ENCODE data around the gene NTSR1. TPM values are rescaled to one million over a fixed set of nuclear protein-coding genes. Genes with fewer than 3 reads are reported as not detected.

Gene NTSR1
- total and polyA plus RNA-seq, 2 of the 13 experiments (the other 11 are each of a cell fraction or from before 2014, with no cell fraction given): 0.09 to 0.12 TPM

- DNase-seq (ENCODE audit: low spot score): no peak
- CTCF ChIA-PET (ENCODE audit: low intra/inter-chr PET ratio, low total read pairs): no interaction called here
- 35% methylated on average over 21 of the region's 21 CpGs for WGBS (ENCODE audit: low lambda C conversion rate)
- no peak for TF ChIP-seq ZNF503 (CRISPR knock-in tag; IDR thresholded peaks at IDR 0.05)
- TF ChIP-seq RERE (CRISPR knock-in tag; IDR thresholded peaks at IDR 0.05; ENCODE audit: low read depth): no peak
- TF ChIP-seq ZNF382 (CRISPR knock-in tag; IDR thresholded peaks at IDR 0.05; ENCODE audit: borderline replicate concordance): no peak
- TF ChIP-seq FOXK2 (IDR thresholded peaks at IDR 0.05): no peak
- TF ChIP-seq ARNT2 (CRISPR knock-in tag; IDR thresholded peaks at IDR 0.05; ENCODE audit: low read depth): no peak
- no peak for TF ChIP-seq TEF (CRISPR knock-in tag; IDR thresholded peaks at IDR 0.05)
- peak; percentile 100 for TF ChIP-seq MNT (IDR thresholded peaks at IDR 0.05)
- no peak for TF ChIP-seq ARID5B (CRISPR knock-in tag; IDR thresholded peaks at IDR 0.05)
- no peak for TF ChIP-seq PRPF4 (IDR thresholded peaks at IDR 0.05; ENCODE audit: low read depth, low read length, poor library complexity, severe bottlenecking)
These were observed 60.1 kb downstream of the NTSR1 start for GRCh38 chr20:62768551-62769287.

More at GRCh38 chr20:62768551-62769287, 60.1 kb downstream of the NTSR1 start:
- no peak overlapping the region for H3K27ac ChIP-seq (ENCODE audit: extremely low read length, insufficient read depth, low read length)
- no peaks in the 10 kb centered on the region for H3K4me1 ChIP-seq (ENCODE audit: insufficient read depth, low read length)
- no peak overlapping the region for H3K4me2 ChIP-seq (ENCODE audit: low read depth, low read length)
- intact Hi-C loops (cut with micrococcal nuclease; ENCODE audit: unreplicated experiment): no loop called here
- H3K27me3 ChIP-seq (ENCODE audit: control insufficient read depth in 1 of 2, insufficient read depth in 2 of 2, low read length in 2 of 2): peaks cover 61 to 98% of the 10 kb centered on the region in 2 experiments
- in situ Hi-C loops (cut with HindIII; ENCODE audit: extremely low pct_ligation_motif_present, low pct_unique_long_range_greater_than_20kb): no loop called here
- FAIRE-seq (no peak), ATAC-seq (no peak)
- H3K9ac ChIP-seq (ENCODE audit: insufficient read depth, low read depth, low read length): no peak overlapping the region
- POLR2A ChIA-PET: interaction anchor here (0.7 kb wide), 1 partner anchor 10 kb away, joined by 4 read pairs; no protein-coding TSS in a partner anchor
- no peaks in the 10 kb centered on the region for H3K79me2 ChIP-seq (ENCODE audit: insufficient read depth, low read length)
- no TSS peak for BruUV-seq (replicated peaks)
- no peaks in the 10 kb centered on the region for H3K36me3 ChIP-seq (replicated peaks in 1 of 2; ENCODE audit: control insufficient read depth in 1 of 2, insufficient read depth in 2 of 2, low read length in 2 of 2)
- H4K20me1 ChIP-seq (ENCODE audit: insufficient read depth, low read length): peaks cover 3% of the 10 kb centered on the region; the same call in 1 of the 2 replicates
- H2AFZ ChIP-seq (ENCODE audit: low read length): no peak overlapping the region
- no peaks in the 10 kb centered on the region for H3K9me3 ChIP-seq (ENCODE audit: low read length)
- H3K4me3 ChIP-seq (replicated peaks in 1 of 3; ENCODE audit: insufficient read depth in 1 of 3, low read depth in 2 of 3, low read length in 3 of 3): no peak overlapping the region
